GM10266 (cell line): ENCODE data around the gene NXT1.

Source experiments
- DNase-seq: peaks from one replicate; pipeline ENCODE4 v3.0.0; 2012; ENCODE audit errors: extremely low spot score
- CTCF ChIP-seq: IDR thresholded peaks from 2 replicates; pipeline ENCODE4 v1.5.1; 2012; ENCODE audit warnings: mild to moderate bottlenecking, low read depth; ENCODE audit not compliant: control insufficient read depth, insufficient read depth; ENCODE audit errors: missing control alignments

The NXT1 gene

GRCh38 chr20:23349338-23350195, 1.0 kb upstream of the NXT1 start:
- DNase-seq: peak; percentile 75
- TF ChIP-seq CTCF: peak; percentile 57

- peak; percentile 65 for DNase-seq
- TF ChIP-seq CTCF: no peak
Observed at GRCh38 chr20:23350904-23351838, 580 bp downstream of the NXT1 start.

GRCh38 chr20:23356203-23356602, 5.6 kb downstream of the NXT1 start:
- no peak for TF ChIP-seq CTCF
- no peak for DNase-seq

GRCh38 chr20:23357767-23358562, 7.4 kb downstream of the NXT1 start:
- DNase-seq: peak; percentile 94
- TF ChIP-seq CTCF: peak; percentile 30

- TF ChIP-seq CTCF: no peak
Observed at GRCh38 chr20:23358563-23358906, 7.9 kb downstream of the NXT1 start.

GRCh38 chr20:23358923-23359593, 8.5 kb downstream of the NXT1 start:
- DNase-seq: no peak

More at GRCh38 chr20:23358563-23358906, 7.9 kb downstream of the NXT1 start:
- DNase-seq: no peak

More at GRCh38 chr20:23358923-23359593, 8.5 kb downstream of the NXT1 start:
- TF ChIP-seq CTCF: no peak
